Uterus (tissue), 2 donors: ENCODE measurements around the gene APLNR.

Experiments used
- POLR2A ChIP-seq, 2 donors: fragments of 450-650 bp; IDR thresholded peaks; one replicate each; pipeline ENCODE4 v1.6.1; 2016; ENCODE audit warnings: antibody characterized with exemption in 2 of 2, mild to moderate bottlenecking in 1 of 2, moderate library complexity in 1 of 2
- TF ChIP-seq, protein P1 (sequence below), 4 experiments: fragments of 200-600 bp in 2 of 4; fragments of 450-650 bp in 2 of 4; sonication (generic) in 2 of 4; IDR thresholded peaks; one replicate each; pipeline ENCODE4 v1.5.1; 2016 to 2019; ENCODE audit warnings: antibody characterized with exemption in 4 of 4, mild to moderate bottlenecking in 2 of 4, moderate library complexity in 1 of 4

DNA sequence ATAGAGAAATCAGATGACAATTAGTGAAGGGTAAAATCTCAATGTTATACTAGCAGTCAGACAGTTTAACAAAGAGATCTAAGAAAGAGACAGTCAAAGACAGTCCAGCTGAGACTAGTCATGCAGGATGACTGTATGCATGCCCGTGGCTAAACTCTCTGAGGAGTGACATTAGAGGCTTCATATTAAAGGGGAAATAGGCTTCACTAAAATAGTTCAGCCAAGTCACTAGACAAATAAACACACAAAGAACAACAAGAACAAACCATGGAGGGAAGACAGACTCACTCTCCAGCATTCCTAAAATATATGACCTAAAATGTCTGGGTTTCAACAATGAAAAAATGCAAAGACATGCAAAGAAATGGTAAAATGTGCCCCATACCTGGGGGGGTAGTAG is 18.6 kb upstream of the APLNR start:
- TF ChIP-seq, protein P1, sequence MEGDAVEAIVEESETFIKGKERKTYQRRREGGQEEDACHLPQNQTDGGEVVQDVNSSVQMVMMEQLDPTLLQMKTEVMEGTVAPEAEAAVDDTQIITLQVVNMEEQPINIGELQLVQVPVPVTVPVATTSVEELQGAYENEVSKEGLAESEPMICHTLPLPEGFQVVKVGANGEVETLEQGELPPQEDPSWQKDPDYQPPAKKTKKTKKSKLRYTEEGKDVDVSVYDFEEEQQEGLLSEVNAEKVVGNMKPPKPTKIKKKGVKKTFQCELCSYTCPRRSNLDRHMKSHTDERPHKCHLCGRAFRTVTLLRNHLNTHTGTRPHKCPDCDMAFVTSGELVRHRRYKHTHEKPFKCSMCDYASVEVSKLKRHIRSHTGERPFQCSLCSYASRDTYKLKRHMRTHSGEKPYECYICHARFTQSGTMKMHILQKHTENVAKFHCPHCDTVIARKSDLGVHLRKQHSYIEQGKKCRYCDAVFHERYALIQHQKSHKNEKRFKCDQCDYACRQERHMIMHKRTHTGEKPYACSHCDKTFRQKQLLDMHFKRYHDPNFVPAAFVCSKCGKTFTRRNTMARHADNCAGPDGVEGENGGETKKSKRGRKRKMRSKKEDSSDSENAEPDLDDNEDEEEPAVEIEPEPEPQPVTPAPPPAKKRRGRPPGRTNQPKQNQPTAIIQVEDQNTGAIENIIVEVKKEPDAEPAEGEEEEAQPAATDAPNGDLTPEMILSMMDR (IDR thresholded peaks at IDR 0.05), result no peak
- no peak for TF ChIP-seq POLR2A (IDR thresholded peaks at IDR 0.05)
